GM23338 (cell line): ENCODE data around the gene NCKAP5. TPM values are rescaled to one million over a fixed set of nuclear protein-coding genes. Genes with fewer than 3 reads are reported as not detected.
A peak's percentile ranks its signal among the peaks of the same experiment; 100 is the strongest.

Experiments
- ATAC-seq: fragments of 200-7000 bp; cut with Tn5 transposase; 3 replicates; pipeline ENCODE4 v1.9.1; 2020
- DNase-seq: peaks from one replicate; pipeline ENCODE4 v3.0.0-alpha.2; 2015; ENCODE audit warnings: low spot score
- H2AFZ ChIP-seq: fragments of 200-600 bp; sonication (generic); 2 replicates; pipeline ENCODE4 v1.8.0; 2016; ENCODE audit warnings: antibody characterized with exemption, mild to moderate bottlenecking, moderate library complexity
- H3F3A ChIP-seq: fragments of 200-600 bp; sonication (generic); replicated peaks from 2 replicates; pipeline ENCODE4 v1.8.0; 2017; ENCODE audit warnings: antibody characterized with exemption, mixed run types, low read depth
- H3K27ac ChIP-seq: fragments of 200-600 bp; sonication (generic); 2 replicates; pipeline ENCODE4 v1.6.1; 2016; ENCODE audit warnings: low read depth
- H3K27me3 ChIP-seq: fragments of 200-600 bp; sonication (generic); 2 replicates; pipeline ENCODE4 v1.8.0; 2016; ENCODE audit warnings: mild to moderate bottlenecking, mixed run types, moderate library complexity; ENCODE audit not compliant: insufficient read depth
- H3K36me3 ChIP-seq: fragments of 200-600 bp; sonication (generic); 2 replicates; pipeline ENCODE4 v1.8.0; 2016; ENCODE audit warnings: mild to moderate bottlenecking; ENCODE audit not compliant: insufficient read depth
- H3K4me1 ChIP-seq: fragments of 200-600 bp; sonication (generic); 2 replicates; pipeline ENCODE4 v1.8.0; 2016; ENCODE audit warnings: mild to moderate bottlenecking, moderate library complexity; ENCODE audit not compliant: insufficient read depth
- H3K4me2 ChIP-seq: fragments of 200-600 bp; sonication (generic); 2 replicates; pipeline ENCODE4 v1.7.1; 2017; ENCODE audit warnings: mixed run types
- H3K4me3 ChIP-seq: fragments of 200-600 bp; sonication (generic); 2 replicates; pipeline ENCODE4 v1.6.1; 2016; ENCODE audit warnings: mixed run types
- H3K79me2 ChIP-seq: fragments of 200-600 bp; sonication (generic); replicated peaks from 2 replicates; pipeline ENCODE4 v1.8.0; 2017; ENCODE audit warnings: mild to moderate bottlenecking; ENCODE audit not compliant: insufficient read depth
- H3K9me2 ChIP-seq: fragments of 200-600 bp; sonication (generic); 2 replicates; pipeline ENCODE4 v1.8.0; 2017; ENCODE audit not compliant: insufficient read depth
- H4K20me1 ChIP-seq: fragments of 200-600 bp; sonication (generic); replicated peaks from 2 replicates; pipeline ENCODE4 v1.8.0; 2017; ENCODE audit warnings: mild to moderate bottlenecking; ENCODE audit not compliant: insufficient read depth
- H3K27ac Mint-ChIP-seq: 2 replicates; pipeline ENCODE4 v1.8.0; 2020; ENCODE audit warnings: inconsistent platforms, mild to moderate bottlenecking, moderate library complexity, mixed read lengths
- H3K27me3 Mint-ChIP-seq: 3 replicates; pipeline ENCODE4 v1.8.0; 2022; ENCODE audit warnings: low read depth, mild to moderate bottlenecking, moderate library complexity, mixed read lengths, inconsistent platforms; ENCODE audit not compliant: insufficient read depth, poor library complexity
- H3K36me3 Mint-ChIP-seq: 3 replicates; pipeline ENCODE4 v1.8.0; 2021; ENCODE audit warnings: low read depth, mild to moderate bottlenecking, inconsistent platforms, moderate library complexity, mixed read lengths
- H3K4me1 Mint-ChIP-seq: 3 replicates; pipeline ENCODE4 v1.8.0; 2020; ENCODE audit warnings: mild to moderate bottlenecking, inconsistent platforms, mixed read lengths
- H3K4me3 Mint-ChIP-seq: 3 replicates; pipeline ENCODE4 v1.8.0; 2021; ENCODE audit warnings: moderate library complexity, mild to moderate bottlenecking, inconsistent platforms, mixed read lengths
- H3K9me3 Mint-ChIP-seq: 3 replicates; pipeline ENCODE4 v1.8.0; 2020; ENCODE audit warnings: moderate library complexity, mild to moderate bottlenecking, inconsistent platforms, mixed read lengths
- CTCF ChIP-seq, 2 experiments: fragments of 200-600 bp in 1 of 2; sonication (generic) in 1 of 2; conservative IDR thresholded peaks; 2 replicates each; pipeline versions ENCODE4 v1.5.1 to v1.6.1; 2016 to 2017; ENCODE audit warnings: antibody characterized with exemption in 2 of 2, low read depth in 2 of 2, mild to moderate bottlenecking in 2 of 2, moderate library complexity in 1 of 2
- EZH2 ChIP-seq: fragments of 200-600 bp; sonication (generic); IDR thresholded peaks from one replicate; pipeline ENCODE4 v1.8.0; 2017; ENCODE audit warnings: antibody characterized with exemption, mild to moderate bottlenecking, low read depth; ENCODE audit not compliant: unreplicated experiment
- EZH2phosphoT487 ChIP-seq: fragments of 200-600 bp; sonication (generic); IDR thresholded peaks from one replicate; pipeline ENCODE4 v1.8.1; 2018; ENCODE audit warnings: antibody characterized with exemption; ENCODE audit not compliant: unreplicated experiment
- JUNB ChIP-seq: IDR thresholded peaks from one replicate; pipeline ENCODE4 v1.6.1; 2016; ENCODE audit warnings: antibody characterized with exemption; ENCODE audit not compliant: unreplicated experiment
- NANOG ChIP-seq: IDR thresholded peaks from 2 replicates; pipeline ENCODE4 v1.6.1; 2016; ENCODE audit warnings: antibody characterized with exemption, borderline replicate concordance
- POLR2AphosphoS5 ChIP-seq: IDR thresholded peaks from 2 replicates; pipeline ENCODE4 v1.6.1; 2016; ENCODE audit warnings: antibody characterized with exemption, low read depth
- STAT1 ChIP-seq: IDR thresholded peaks from one replicate; pipeline ENCODE4 v1.6.1; 2016; ENCODE audit warnings: antibody characterized with exemption; ENCODE audit not compliant: unreplicated experiment
- ZNF114 ChIP-seq: fragments of 250-450 bp; sonication (Bioruptor Pico); IDR thresholded peaks from 2 replicates; pipeline ENCODE4 v1.5.0; 2020; ENCODE audit warnings: mild to moderate bottlenecking, moderate library complexity
- ZNF331 ChIP-seq: fragments of 250-450 bp; sonication (Bioruptor Pico); IDR thresholded peaks from 2 replicates; pipeline ENCODE4 v1.5.0; 2020; ENCODE audit warnings: low read depth, mild to moderate bottlenecking, moderate library complexity
- polyA plus RNA-seq: library from polyadenylated mRNA; unstranded; fragments of >200 nt; fragmentation: Nextera tagmentation; extraction: Ambion mirVana; gene quantifications from 2 replicates; pipeline ENCODE4 v1.2.1, GENCODE V29; 2016
- total RNA-seq: library from RNA; depleted of rRNA; stranded (reverse); fragments of >200 nt; shearing (Covaris generic); gene quantifications from 2 replicates; pipeline ENCODE4 v1.2.3, GENCODE V29; 2014

The NCKAP5 gene
- total and polyA plus RNA-seq, 2 experiments from 2014 or later, result 0.34 to 0.73 TPM

- H3K36me3 Mint-ChIP-seq, result no peaks in the 10 kb centered on the region; the same call in 2 of the 3 replicates
- H3K4me3 Mint-ChIP-seq, result no peak overlapping the region
- Histone ChIP-seq H4K20me1 (no peaks in the 10 kb centered on the region), H3K36me3 (no peaks in the 10 kb centered on the region), H3K4me1 (no peaks in the 10 kb centered on the region), H3F3A (no peaks in the 10 kb centered on the region), H3K79me2 (no peaks in the 10 kb centered on the region), H3K27me3 (no peaks in the 10 kb centered on the region), H3K9me2 (no peaks in the 10 kb centered on the region), H3K4me2 (no peak overlapping the region), H3K4me3 (no peak overlapping the region), H2AFZ (no peak overlapping the region), H3K27ac (no peak overlapping the region)
- ATAC-seq (no peak), DNase-seq (peak; percentile 3)
- no peak for TF ChIP-seq ZNF331 (CRISPR knock-in tag)
- TF ChIP-seq EZH2, result no peak
- TF ChIP-seq NANOG, result no peak
- TF ChIP-seq JUNB, result no peak
- no peak for TF ChIP-seq CTCF (conservative IDR thresholded peaks at IDR 0.05; ENCODE audit: low read depth in 2 of 2)
- H3K27ac Mint-ChIP-seq, result no peak overlapping the region
- no peaks in the 10 kb centered on the region for H3K4me1 Mint-ChIP-seq
- 0 out of 3 replicates have a peak, but pooled peaks cover 3% of the 10 kb centered on the region for H3K9me3 Mint-ChIP-seq
- H3K27me3 Mint-ChIP-seq, result no peaks in the 10 kb centered on the region
These were observed 15.0 kb downstream of the NCKAP5 start for GRCh38 chr2:133553251-133553650.

- H3K27me3 ChIP-seq, result no peaks in the 10 kb centered on the region
- Mint-ChIP-seq H3K4me3 (no peak overlapping the region), H3K27me3 (no peaks in the 10 kb centered on the region), H3K4me1 (no peaks in the 10 kb centered on the region), H3K27ac (no peak overlapping the region), H3K9me3 (0 out of 3 replicates have a peak, but pooled peaks cover 3% of the 10 kb centered on the region), H3K36me3 (no peaks in the 10 kb centered on the region; the same call in 2 of the 3 replicates)
- H3K79me2 ChIP-seq, result no peaks in the 10 kb centered on the region
- no peak for ATAC-seq
- H3F3A ChIP-seq, result no peaks in the 10 kb centered on the region
- H4K20me1 ChIP-seq, result no peaks in the 10 kb centered on the region
- no peak overlapping the region for H3K27ac ChIP-seq
- no peak overlapping the region for H2AFZ ChIP-seq
- H3K4me3 ChIP-seq, result no peak overlapping the region
- no peak overlapping the region for H3K4me2 ChIP-seq
- no peaks in the 10 kb centered on the region for H3K9me2 ChIP-seq
- no peak for TF ChIP-seq POLR2AphosphoS5
- no peak for TF ChIP-seq ZNF114 (CRISPR knock-in tag)
- no peak for TF ChIP-seq STAT1
- TF ChIP-seq EZH2phosphoT487, result no peak
- no peaks in the 10 kb centered on the region for H3K36me3 ChIP-seq
- H3K4me1 ChIP-seq, result no peaks in the 10 kb centered on the region
- DNase-seq, result no peak
These were observed 15.4 kb downstream of the NCKAP5 start for GRCh38 chr2:133552821-133553220.

GRCh38 chr2:133541797-133542196 lies 26.5 kb downstream of the NCKAP5 start:
- no peak for ATAC-seq
- H3K4me2 ChIP-seq, result no peak overlapping the region
- H3K27me3 ChIP-seq, result no peaks in the 10 kb centered on the region
- no peak overlapping the region for H3K4me3 ChIP-seq
- no peak overlapping the region for H3K4me3 Mint-ChIP-seq
- H3F3A ChIP-seq, result no peaks in the 10 kb centered on the region
- no peaks in the 10 kb centered on the region for H3K9me2 ChIP-seq
- H4K20me1 ChIP-seq, result no peaks in the 10 kb centered on the region
- H3K27me3 Mint-ChIP-seq, result peaks cover 3% of the 10 kb centered on the region
- no peak overlapping the region for H3K27ac Mint-ChIP-seq
- no peaks in the 10 kb centered on the region for H3K79me2 ChIP-seq
- peaks cover 5% of the 10 kb centered on the region for H3K4me1 Mint-ChIP-seq
- peaks cover 7% of the 10 kb centered on the region for H3K9me3 Mint-ChIP-seq
- H3K27ac ChIP-seq, result no peak overlapping the region
- peaks cover 2% of the 10 kb centered on the region; the same call in 2 of the 3 replicates for H3K36me3 Mint-ChIP-seq
- no peak overlapping the region for H2AFZ ChIP-seq
- no peaks in the 10 kb centered on the region for H3K4me1 ChIP-seq
- DNase-seq, result no peak
- H3K36me3 ChIP-seq, result no peaks in the 10 kb centered on the region
- TF ChIP-seq CTCF (conservative IDR thresholded peaks at IDR 0.05; ENCODE audit: low read depth in 2 of 2) (no peak), ZNF331 (CRISPR knock-in tag) (no peak), ZNF114 (CRISPR knock-in tag) (no peak)
